ENCODE data around the gene KRT75.
A peak's percentile ranks its signal among the peaks of the same experiment; 100 is the strongest.

KRT75 gene

GRCh38 chr12:52439420-52439819 is 5.2 kb upstream of the KRT75 start:
- DNase-seq: no peak

GRCh38 chr12:52438305-52439301 is 4.4 kb upstream of the KRT75 start:
- no peak for DNase-seq

- DNase-seq: no peak
These were observed 3.3 kb upstream of the KRT75 start for GRCh38 chr12:52437508-52437907.

GRCh38 chr12:52436828-52437474 is 2.8 kb upstream of the KRT75 start:
- no peak for DNase-seq

GRCh38 chr12:52436000-52436827 is 2.0 kb upstream of the KRT75 start:
- no peak for DNase-seq

GRCh38 chr12:52435659-52435999 is 1.5 kb upstream of the KRT75 start:
- DNase-seq: no peak

- no peak for DNase-seq
These were observed 774 bp upstream of the KRT75 start for GRCh38 chr12:52434760-52435530.

- no peak for DNase-seq
These were observed 580 bp downstream of the KRT75 start for GRCh38 chr12:52433501-52434080.

GRCh38 chr12:52432559-52433207 is 1.5 kb downstream of the KRT75 start:
- DNase-seq: no peak

- DNase-seq: peak; percentile 60
These were observed 6.0 kb downstream of the KRT75 start for GRCh38 chr12:52428121-52428520.

GRCh38 chr12:52427083-52427482 is 7.1 kb downstream of the KRT75 start:
- no peak for DNase-seq

- no peak for DNase-seq
These were observed 8.1 kb downstream of the KRT75 start for GRCh38 chr12:52426034-52426433.

- no peak for DNase-seq
These were observed 8.7 kb downstream of the KRT75 start for GRCh38 chr12:52425466-52425865.

- DNase-seq: no peak
These were observed 10.3 kb downstream of the KRT75 start for GRCh38 chr12:52423661-52424500.

- no peak for DNase-seq
These were observed 11.1 kb downstream of the KRT75 start for GRCh38 chr12:52423035-52423434.

GRCh38 chr12:52419656-52420055 is 14.5 kb downstream of the KRT75 start:
- no peak for DNase-seq

- DNase-seq: no peak
These were observed 15.5 kb downstream of the KRT75 start for GRCh38 chr12:52418576-52419110.

GRCh38 chr12:52417740-52418139 is 16.4 kb downstream of the KRT75 start:
- no peak for DNase-seq

GRCh38 chr12:52416795-52417194 is 17.4 kb downstream of the KRT75 start:
- DNase-seq: no peak
